OCI-LY3 (cell line): ENCODE results near the gene TRIP10.

Source experiments
- EZH2phosphoT487 ChIP-seq: fragments of 200-600 bp; shearing (Covaris generic); IDR thresholded peaks from 2 replicates; pipeline ENCODE4 v1.6.1; 2018; ENCODE audit warnings: antibody characterized with exemption, mixed run types, low read depth
- TF ChIP-seq, protein P1 (sequence below): fragments of 200-600, 300-600 bp; sonication (generic); IDR thresholded peaks from 2 replicates; pipeline ENCODE4 v1.5.1; 2014; ENCODE audit warnings: antibody characterized with exemption, low read length, low read depth

DNA sequence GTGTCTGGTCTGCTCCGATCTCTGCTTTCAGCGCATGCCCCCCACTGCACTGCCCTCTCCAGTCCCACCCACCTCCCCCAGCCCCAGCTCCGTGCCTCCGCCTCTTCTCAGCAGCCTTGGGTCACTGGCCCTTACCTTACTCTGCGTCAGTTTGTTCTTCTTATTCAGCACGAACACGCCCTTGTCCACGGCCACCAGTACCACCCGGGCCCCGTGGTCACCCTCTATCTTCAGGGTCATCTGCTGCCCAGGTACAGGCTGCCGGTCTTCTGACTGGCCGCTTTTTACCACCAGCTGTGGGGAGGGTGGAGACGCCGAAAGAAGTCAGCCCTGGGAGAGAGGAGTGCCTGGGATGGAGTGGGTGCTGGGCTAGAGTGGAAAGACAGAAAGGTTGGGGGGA, 29.9 kb upstream of the TRIP10 start:
- TF ChIP-seq, protein P1, sequence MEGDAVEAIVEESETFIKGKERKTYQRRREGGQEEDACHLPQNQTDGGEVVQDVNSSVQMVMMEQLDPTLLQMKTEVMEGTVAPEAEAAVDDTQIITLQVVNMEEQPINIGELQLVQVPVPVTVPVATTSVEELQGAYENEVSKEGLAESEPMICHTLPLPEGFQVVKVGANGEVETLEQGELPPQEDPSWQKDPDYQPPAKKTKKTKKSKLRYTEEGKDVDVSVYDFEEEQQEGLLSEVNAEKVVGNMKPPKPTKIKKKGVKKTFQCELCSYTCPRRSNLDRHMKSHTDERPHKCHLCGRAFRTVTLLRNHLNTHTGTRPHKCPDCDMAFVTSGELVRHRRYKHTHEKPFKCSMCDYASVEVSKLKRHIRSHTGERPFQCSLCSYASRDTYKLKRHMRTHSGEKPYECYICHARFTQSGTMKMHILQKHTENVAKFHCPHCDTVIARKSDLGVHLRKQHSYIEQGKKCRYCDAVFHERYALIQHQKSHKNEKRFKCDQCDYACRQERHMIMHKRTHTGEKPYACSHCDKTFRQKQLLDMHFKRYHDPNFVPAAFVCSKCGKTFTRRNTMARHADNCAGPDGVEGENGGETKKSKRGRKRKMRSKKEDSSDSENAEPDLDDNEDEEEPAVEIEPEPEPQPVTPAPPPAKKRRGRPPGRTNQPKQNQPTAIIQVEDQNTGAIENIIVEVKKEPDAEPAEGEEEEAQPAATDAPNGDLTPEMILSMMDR = no peak
- no peak for TF ChIP-seq EZH2phosphoT487
